GM18526 (cell line): ENCODE measurements around the gene CENPT.

ENCODE experiments used
- POLR2A ChIP-seq: IDR thresholded peaks from 3 replicates; pipeline ENCODE4 v1.6.1; 2011; ENCODE audit not compliant: insufficient read length; ENCODE audit errors: extremely low read depth

The CENPT gene

GRCh38 chr16:67779256-67780014, 68.1 kb downstream of the CENPT start:
- TF ChIP-seq POLR2A, result no peak
